GM12875 (cell line): Measurements from ENCODE around the gene MDM2.

Experiments used
- H3K4me3 ChIP-seq: one replicate; pipeline ENCODE4 v1.5.1; 2011; ENCODE audit warnings: low read depth, low read length, control low read depth
- CTCF ChIP-seq: IDR thresholded peaks from 2 replicates; pipeline ENCODE4 v1.5.1; 2011; ENCODE audit warnings: low read depth, mild to moderate bottlenecking, control low read depth, inconsistent platforms, low read length, moderate library complexity, borderline replicate concordance; ENCODE audit not compliant: insufficient read depth

Gene MDM2

GRCh38 chr12:68807576-68808387 lies at the start of gene MDM2:
MDM2 (plus strand) TSS chr12:68808177; CDS start chr12:68808478, 301 bp downstream.
- H3K4me3 ChIP-seq = peak within 1 kb of the TSS; percentile 75
- peak; percentile 87 for TF ChIP-seq CTCF

DNA sequence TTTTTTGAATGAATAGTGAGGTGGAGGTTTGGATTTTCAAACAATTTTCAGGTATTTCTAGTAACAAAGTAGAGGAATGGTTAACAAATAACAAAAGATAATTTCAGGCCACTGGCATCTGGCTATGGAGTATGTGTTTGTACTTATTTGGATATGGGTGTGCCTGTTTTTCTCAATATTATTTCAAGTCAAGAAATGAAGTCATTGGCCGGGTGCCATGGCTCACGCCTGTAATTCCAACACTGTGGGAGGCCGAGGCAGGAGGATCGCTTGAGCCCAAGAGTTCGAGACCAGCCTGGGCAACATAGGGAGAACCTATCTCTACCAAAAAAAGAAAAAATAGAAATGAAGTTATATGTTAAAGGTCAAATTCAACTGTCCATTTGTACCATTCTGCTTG lies 48.1 kb upstream of the MDM2 start:
- no peak for TF ChIP-seq CTCF
- no peak overlapping the region for H3K4me3 ChIP-seq

DNA sequence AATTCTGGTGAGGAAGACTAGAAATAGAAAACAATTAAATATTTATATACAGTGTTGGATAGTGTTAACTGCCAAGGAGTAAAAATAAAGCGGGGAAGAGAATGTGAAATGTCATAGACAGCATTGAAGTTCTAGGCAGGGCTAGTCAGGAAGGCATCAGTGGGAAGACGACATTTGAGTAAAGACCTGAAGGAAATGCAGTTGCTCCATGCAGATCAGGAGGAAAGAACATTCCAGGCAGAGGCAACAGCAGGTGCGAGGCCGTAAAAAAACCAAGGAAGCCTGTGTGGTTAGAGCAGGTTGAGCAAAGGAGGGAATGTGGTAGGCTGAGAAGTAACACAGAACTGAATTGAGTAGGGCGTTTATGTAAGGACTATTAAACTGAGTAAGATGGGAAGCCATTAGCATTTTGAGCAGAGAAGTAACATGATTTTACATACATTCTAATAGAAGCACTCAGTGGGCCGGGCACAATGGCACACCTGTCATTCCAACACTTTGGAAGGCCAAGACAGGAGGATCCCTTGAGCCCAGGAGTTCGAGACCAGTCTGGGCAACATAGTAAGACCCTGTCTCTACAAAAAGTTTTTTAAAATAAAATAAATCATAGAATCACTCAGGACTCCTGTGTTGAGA lies 47.1 kb upstream of the MDM2 start:
- no peak overlapping the region for H3K4me3 ChIP-seq
- TF ChIP-seq CTCF = no peak

DNA sequence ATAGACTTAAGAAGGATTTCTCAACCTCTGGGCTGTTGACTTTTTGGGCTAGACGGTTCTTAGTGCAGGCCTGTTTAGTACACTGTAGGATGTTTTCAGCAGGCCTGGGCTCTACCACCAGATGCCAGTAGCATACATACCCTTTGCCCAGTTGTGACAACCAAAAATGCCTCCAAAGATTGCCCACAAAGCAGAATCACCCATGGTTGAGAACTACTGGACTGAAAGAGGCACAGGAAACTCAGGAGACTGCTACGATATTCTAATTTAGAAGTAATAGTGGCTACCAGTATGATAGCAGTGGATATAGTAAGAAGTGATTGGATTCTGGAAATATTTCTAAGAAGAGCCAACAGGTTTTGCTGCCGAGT lies 46.5 kb upstream of the MDM2 start:
- no peak overlapping the region for H3K4me3 ChIP-seq
- no peak for TF ChIP-seq CTCF

DNA sequence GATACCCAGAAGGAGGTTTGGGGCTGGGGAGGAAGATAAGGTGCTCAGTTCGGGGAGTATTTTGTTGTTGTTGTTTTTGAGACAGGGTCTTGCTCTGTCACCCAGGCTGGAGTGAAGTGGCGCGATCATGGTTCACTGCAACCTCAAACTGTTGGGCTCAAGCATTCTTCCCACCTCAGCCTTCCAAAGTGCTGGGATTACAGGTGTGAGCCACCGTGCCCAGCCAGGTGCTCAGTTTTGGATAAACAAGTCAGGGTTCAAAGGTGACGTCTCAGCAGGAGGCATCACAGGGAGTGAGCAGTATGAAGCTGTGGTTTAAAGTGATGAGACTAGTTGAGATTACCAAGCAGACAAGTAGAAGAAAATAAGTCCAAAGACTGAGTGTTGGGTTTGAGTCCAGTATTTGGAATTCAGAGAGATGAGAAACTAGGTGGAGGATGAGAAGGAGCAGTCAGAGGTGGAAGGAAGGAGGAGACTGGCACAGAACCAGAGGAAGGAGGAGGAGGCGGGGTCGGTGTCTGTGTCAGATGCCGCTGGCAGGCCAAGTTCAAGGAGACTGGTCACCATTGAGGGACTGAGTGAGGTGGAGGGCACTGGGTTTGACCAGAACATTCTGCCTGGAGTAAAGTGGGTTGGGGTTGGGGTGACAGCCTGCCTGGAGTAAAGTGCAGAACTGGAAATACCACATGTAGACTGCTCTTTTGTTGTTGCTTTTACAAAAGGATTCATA lies 45.9 kb upstream of the MDM2 start:
- TF ChIP-seq CTCF = no peak

DNA sequence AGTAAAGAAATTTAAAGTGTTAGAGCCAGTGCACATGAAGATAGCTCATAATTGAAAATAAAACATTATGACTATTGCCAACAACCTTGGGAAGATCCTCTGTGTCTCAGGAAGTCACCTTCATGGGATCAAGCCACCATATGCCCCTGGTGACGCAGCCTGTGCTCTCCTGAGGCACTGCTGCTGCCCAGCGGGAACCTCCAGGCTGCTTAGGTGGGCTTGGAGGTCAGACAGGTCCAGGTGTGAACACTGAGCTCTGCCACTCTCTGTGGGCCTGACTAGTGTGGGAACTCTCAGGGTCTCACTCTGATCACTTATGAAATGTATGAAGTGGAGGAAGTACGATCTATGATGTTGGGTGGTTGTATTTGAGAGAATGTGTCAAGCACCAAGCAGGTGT lies 45.3 kb upstream of the MDM2 start:
- no peak overlapping the region for H3K4me3 ChIP-seq
- no peak for TF ChIP-seq CTCF

More for the DNA sequence above, 45.9 kb upstream of the MDM2 start:
- no peak overlapping the region for H3K4me3 ChIP-seq
